ENCODE measurements around the gene ERN1.

The ERN1 gene

GRCh38 chr17:64131606-64132270 lies 1.8 kb upstream of the ERN1 start:
- no peak for DNase-seq
- Histone ChIP-seq H3K4me3 (ENCODE audit: low read depth, low read length) (no peak overlapping the region), H3K27me3 (no peaks in the 10 kb centered on the region), H3K9me3 (no peaks in the 10 kb centered on the region), H3K36me3 (no peaks in the 10 kb centered on the region), H3K4me1 (no peaks in the 10 kb centered on the region; the same call in 1 of the 2 replicates)
- TF ChIP-seq CTCF (IDR thresholded peaks at IDR 0.05; ENCODE audit: low read depth, low read length), result no peak

- no peak for DNase-seq
Observed at GRCh38 chr17:64130559-64131001, 636 bp upstream of the ERN1 start.

GRCh38 chr17:64129515-64129764 lies 504 bp downstream of the ERN1 start:
- no peak for TF ChIP-seq CTCF (IDR thresholded peaks at IDR 0.05; ENCODE audit: low read depth, low read length)

More at GRCh38 chr17:64130559-64131001, 636 bp upstream of the ERN1 start:
- H3K27me3 ChIP-seq, result no peaks in the 10 kb centered on the region
- no peak for TF ChIP-seq CTCF (IDR thresholded peaks at IDR 0.05; ENCODE audit: low read depth, low read length)
- no peaks in the 10 kb centered on the region for H3K9me3 ChIP-seq
- peak overlapping the region; percentile 36 for H3K4me3 ChIP-seq (ENCODE audit: low read depth, low read length)
- H3K4me1 ChIP-seq, result no peaks in the 10 kb centered on the region; the same call in 1 of the 2 replicates
- H3K36me3 ChIP-seq, result no peaks in the 10 kb centered on the region

GRCh38 chr17:64128787-64129514 lies 993 bp downstream of the ERN1 start:
- Histone ChIP-seq H3K27me3 (no peaks in the 10 kb centered on the region), H3K9me3 (no peaks in the 10 kb centered on the region), H3K4me1 (no peaks in the 10 kb centered on the region; the same call in 1 of the 2 replicates), H3K4me3 (ENCODE audit: low read depth, low read length) (peak overlapping the region; percentile 54), H3K36me3 (no peaks in the 10 kb centered on the region)
- no peak for TF ChIP-seq CTCF (IDR thresholded peaks at IDR 0.05; ENCODE audit: low read depth, low read length)
- no peak for DNase-seq

More at GRCh38 chr17:64129515-64129764, 504 bp downstream of the ERN1 start:
- Histone ChIP-seq H3K36me3 (no peaks in the 10 kb centered on the region), H3K9me3 (no peaks in the 10 kb centered on the region), H3K4me1 (no peaks in the 10 kb centered on the region; the same call in 1 of the 2 replicates), H3K4me3 (ENCODE audit: low read depth, low read length) (peak overlapping the region; percentile 54), H3K27me3 (no peaks in the 10 kb centered on the region)
- DNase-seq, result no peak

GRCh38 chr17:64126918-64127317 lies 3.0 kb downstream of the ERN1 start:
- DNase-seq, result no peak
- no peaks in the 10 kb centered on the region for H3K9me3 ChIP-seq
- no peaks in the 10 kb centered on the region; the same call in 1 of the 2 replicates for H3K4me1 ChIP-seq
- H3K36me3 ChIP-seq, result no peaks in the 10 kb centered on the region
- H3K27me3 ChIP-seq, result no peaks in the 10 kb centered on the region
- no peak overlapping the region for H3K4me3 ChIP-seq (ENCODE audit: low read depth, low read length)
- TF ChIP-seq CTCF (IDR thresholded peaks at IDR 0.05; ENCODE audit: low read depth, low read length), result no peak

GRCh38 chr17:64125937-64126336 lies 4.0 kb downstream of the ERN1 start:
- TF ChIP-seq CTCF (IDR thresholded peaks at IDR 0.05; ENCODE audit: low read depth, low read length), result no peak
- H3K36me3 ChIP-seq, result no peaks in the 10 kb centered on the region
- DNase-seq, result no peak
- H3K4me1 ChIP-seq, result no peaks in the 10 kb centered on the region; the same call in 1 of the 2 replicates
- H3K9me3 ChIP-seq, result no peaks in the 10 kb centered on the region
- no peaks in the 10 kb centered on the region for H3K27me3 ChIP-seq
- H3K4me3 ChIP-seq (ENCODE audit: low read depth, low read length), result no peak overlapping the region

All from BE2C (cell line).